Prostate gland (tissue), 2 donors: ENCODE results near the gene FAT4. TPM values are rescaled to one million over a fixed set of nuclear protein-coding genes. Genes with fewer than 3 reads are reported as not detected.

ENCODE experiments used
- DNase-seq: peaks from one replicate; pipeline ENCODE4 v3.0.0-alpha.2; 2019; ENCODE audit warnings: low spot score
- H3K27ac ChIP-seq, 2 donors: fragments of 200-600 bp; sonication (generic); 2 replicates each; pipeline ENCODE4 v1.5.1; 2017 to 2019
- H3K27me3 ChIP-seq: fragments of 200-600 bp; sonication (generic); replicated peaks from 2 replicates; pipeline ENCODE4 v1.5.1; 2019; ENCODE audit not compliant: insufficient read depth
- H3K36me3 ChIP-seq, 2 donors: fragments of 200-600 bp; sonication (generic); 1 replicate in 1 of 2; 2 replicates in 1 of 2; pipeline versions ENCODE4 v1.5.1 to v1.8.1; 2017 to 2019
- H3K4me1 ChIP-seq: fragments of 200-600 bp; sonication (generic); replicated peaks from 2 replicates; pipeline ENCODE4 v1.5.1; 2019
- H3K4me3 ChIP-seq, 2 donors: fragments of 200-600 bp; sonication (generic); 2 replicates each; pipeline ENCODE4 v1.5.1; 2017 to 2019
- H3K9me3 ChIP-seq: fragments of 200-600 bp; sonication (generic); 2 replicates; pipeline ENCODE4 v1.5.1; 2017
- POLR2A ChIP-seq: fragments of 450-650 bp; IDR thresholded peaks from one replicate; pipeline ENCODE4 v1.6.1; 2016; ENCODE audit warnings: antibody characterized with exemption, mild to moderate bottlenecking
- POLR2AphosphoS5 ChIP-seq: sonication (generic); formaldehyde crosslinking; IDR thresholded peaks from one replicate; pipeline ENCODE4 v1.6.1; 2017; ENCODE audit warnings: antibody characterized with exemption
- WGBS: methylation state at CpG from one replicate; pipeline ENCODE4 v1.1.5; 2018; 5-methylcytosine and 5-hydroxymethylcytosine counted together
- intact Hi-C: fragments of 100-400 bp; cut with DNase I; formaldehyde crosslinking; loops from one replicate; pipeline ENCODE4 v1.14.2; 2022
- total RNA-seq, 2 donors: library from RNA; depleted of rRNA; stranded (reverse); fragments of >200 nt; gene quantifications; one replicate each; pipeline ENCODE4 v1.1.0, GENCODE V29; 2016
- TF ChIP-seq, protein P1 (sequence below), 4 experiments: fragments of 200-600 bp in 2 of 4; fragments of 450-650 bp in 2 of 4; sonication (generic) in 2 of 4; IDR thresholded peaks; 1 replicate in 3 of 4; 2 replicates in 1 of 4; pipeline ENCODE4 v1.5.1; 2016 to 2019; ENCODE audit warnings: antibody characterized with exemption in 4 of 4, mild to moderate bottlenecking in 2 of 4, moderate library complexity in 2 of 4

FAT4 gene, protein sequence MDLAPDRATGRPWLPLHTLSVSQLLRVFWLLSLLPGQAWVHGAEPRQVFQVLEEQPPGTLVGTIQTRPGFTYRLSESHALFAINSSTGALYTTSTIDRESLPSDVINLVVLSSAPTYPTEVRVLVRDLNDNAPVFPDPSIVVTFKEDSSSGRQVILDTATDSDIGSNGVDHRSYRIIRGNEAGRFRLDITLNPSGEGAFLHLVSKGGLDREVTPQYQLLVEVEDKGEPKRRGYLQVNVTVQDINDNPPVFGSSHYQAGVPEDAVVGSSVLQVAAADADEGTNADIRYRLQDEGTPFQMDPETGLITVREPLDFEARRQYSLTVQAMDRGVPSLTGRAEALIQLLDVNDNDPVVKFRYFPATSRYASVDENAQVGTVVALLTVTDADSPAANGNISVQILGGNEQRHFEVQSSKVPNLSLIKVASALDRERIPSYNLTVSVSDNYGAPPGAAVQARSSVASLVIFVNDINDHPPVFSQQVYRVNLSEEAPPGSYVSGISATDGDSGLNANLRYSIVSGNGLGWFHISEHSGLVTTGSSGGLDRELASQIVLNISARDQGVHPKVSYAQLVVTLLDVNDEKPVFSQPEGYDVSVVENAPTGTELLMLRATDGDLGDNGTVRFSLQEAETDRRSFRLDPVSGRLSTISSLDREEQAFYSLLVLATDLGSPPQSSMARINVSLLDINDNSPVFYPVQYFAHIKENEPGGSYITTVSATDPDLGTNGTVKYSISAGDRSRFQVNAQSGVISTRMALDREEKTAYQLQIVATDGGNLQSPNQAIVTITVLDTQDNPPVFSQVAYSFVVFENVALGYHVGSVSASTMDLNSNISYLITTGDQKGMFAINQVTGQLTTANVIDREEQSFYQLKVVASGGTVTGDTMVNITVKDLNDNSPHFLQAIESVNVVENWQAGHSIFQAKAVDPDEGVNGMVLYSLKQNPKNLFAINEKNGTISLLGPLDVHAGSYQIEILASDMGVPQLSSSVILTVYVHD (N-terminal part only)
- 10 to 100 TPM in 1 of 2 donors, 1 to 10 TPM in 1; 5.4 to 10.3 TPM for total RNA-seq

DNA sequence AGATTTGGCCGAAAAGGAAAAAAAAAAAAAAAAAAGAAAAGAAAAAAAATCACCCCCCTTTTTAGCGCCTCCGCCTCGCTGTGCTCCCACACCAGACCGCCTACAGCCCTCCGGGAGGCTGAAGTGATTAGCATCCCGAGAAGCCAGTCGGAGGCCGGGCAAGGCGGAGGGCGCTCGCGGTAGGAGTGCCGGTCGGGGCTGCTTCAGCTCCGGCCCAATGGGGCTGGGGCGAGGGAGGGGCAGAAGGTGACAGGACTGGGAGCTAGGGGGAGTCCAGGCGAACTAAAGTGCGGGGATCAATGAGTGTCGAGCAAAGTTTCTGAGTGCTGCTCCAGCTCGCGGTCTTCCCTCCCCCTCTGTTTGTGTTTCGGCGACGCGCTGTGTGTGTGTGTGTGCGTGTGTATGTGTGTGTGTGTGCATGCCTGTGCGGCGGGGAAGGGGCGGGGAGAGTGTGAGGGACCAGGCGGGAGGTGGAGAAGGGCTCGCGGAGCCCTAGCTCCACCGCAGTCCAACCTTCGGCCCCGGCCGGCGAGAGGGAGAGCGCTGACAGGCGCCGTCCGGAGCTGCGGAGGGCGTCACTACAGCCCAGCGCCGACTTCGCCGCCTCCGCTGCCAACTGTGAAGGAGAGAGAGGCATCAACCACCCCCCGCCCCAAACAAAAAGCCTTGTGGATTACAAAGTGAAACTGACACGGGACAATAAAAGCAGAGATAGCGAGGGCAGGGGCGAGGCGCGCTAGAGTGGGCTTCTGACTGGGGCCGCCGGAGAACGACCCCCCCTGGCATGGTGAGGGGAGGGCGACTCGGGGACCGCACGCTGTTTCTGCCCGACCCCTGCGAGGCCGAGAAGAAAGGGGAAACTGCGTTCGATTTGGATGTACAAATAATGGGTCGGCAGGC lies at the start of gene FAT4:
FAT4 (plus strand) TSS at position 280 of the 900 bp plus-strand sequence. CDS start 1,457 bp downstream, outside the sequence.
- intact Hi-C loops: loop anchor here (5.0 to 10.0 kb wide), 4 partner anchors 77 to 1640 kb away; no protein-coding TSS in a partner anchor
- TF ChIP-seq POLR2A (peak; percentile 57), POLR2AphosphoS5 (peak; percentile 56)
- TF ChIP-seq, protein P1, sequence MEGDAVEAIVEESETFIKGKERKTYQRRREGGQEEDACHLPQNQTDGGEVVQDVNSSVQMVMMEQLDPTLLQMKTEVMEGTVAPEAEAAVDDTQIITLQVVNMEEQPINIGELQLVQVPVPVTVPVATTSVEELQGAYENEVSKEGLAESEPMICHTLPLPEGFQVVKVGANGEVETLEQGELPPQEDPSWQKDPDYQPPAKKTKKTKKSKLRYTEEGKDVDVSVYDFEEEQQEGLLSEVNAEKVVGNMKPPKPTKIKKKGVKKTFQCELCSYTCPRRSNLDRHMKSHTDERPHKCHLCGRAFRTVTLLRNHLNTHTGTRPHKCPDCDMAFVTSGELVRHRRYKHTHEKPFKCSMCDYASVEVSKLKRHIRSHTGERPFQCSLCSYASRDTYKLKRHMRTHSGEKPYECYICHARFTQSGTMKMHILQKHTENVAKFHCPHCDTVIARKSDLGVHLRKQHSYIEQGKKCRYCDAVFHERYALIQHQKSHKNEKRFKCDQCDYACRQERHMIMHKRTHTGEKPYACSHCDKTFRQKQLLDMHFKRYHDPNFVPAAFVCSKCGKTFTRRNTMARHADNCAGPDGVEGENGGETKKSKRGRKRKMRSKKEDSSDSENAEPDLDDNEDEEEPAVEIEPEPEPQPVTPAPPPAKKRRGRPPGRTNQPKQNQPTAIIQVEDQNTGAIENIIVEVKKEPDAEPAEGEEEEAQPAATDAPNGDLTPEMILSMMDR (IDR thresholded peaks at IDR 0.05): peak in 3 of 4 experiments; percentile 21 to 34 (median 25)
- H3K36me3 ChIP-seq: no peaks in the 10 kb centered on the region
- under 1% methylated on average over 67 of the region's 68 CpGs for WGBS
- peak within 1 kb of the TSS; percentile 69 to 76 for H3K4me3 ChIP-seq
- H3K4me1 ChIP-seq: no peaks in the 10 kb centered on the region
- no peaks in the 10 kb centered on the region for H3K27me3 ChIP-seq
- H3K9me3 ChIP-seq: no peaks in the 10 kb centered on the region
- peak within 1 kb of the TSS; percentile 78 to 81 for H3K27ac ChIP-seq
- peak; percentile 87 for DNase-seq

DNA sequence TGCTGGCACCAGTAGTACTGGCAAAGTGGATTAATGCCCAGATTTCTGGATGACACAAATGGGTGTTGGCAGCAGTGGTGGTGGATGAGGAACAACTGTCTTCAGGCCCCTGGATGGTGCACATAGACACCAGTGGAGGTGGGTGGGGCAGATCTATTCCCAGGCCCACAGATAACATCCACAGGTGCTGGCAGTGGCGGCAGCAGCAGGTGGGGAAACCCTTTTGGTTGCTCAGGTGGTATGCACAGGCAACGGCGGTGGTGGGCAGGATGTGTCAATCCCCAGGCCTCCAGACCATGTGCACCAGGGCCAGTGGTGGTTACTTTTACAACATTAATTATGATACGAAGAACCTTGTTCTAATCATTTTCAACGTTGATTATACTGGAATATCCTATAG lies 48.9 kb upstream of the FAT4 start:
- no peak for DNase-seq
- no peaks in the 10 kb centered on the region for H3K27me3 ChIP-seq
- 97% methylated on average over 5 of the region's 5 CpGs for WGBS

DNA sequence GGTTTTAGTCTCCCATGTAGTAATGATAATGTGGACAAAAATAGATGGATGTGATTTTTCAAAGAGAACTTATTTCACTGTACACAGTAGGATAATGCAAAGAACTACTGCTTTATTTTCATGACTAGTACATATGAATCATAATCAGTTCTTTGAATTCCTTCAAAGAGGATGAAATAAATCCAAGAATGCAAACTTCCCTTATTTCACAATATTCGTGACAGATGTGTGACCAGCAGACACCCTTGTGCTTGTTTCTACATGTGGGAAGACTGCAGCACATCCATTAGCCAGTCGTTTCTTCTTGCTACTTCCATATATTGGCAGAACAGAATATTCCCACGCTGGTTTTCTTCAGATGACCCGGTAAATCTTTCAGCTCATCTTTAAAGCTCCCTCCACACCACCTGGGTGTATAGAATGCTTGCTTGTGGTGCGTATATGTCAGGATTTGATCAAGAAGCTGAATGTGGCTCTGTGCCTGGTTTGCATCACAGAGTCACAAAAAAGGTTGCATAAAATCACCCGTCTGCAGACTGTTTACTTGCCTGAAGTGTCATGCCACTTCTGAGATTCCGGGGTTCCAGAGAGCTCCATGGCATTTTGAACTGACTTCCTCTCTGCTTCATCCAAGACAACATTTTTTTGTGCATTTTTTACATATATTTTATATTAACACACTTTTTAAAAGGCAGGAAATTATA lies 47.7 kb upstream of the FAT4 start:
- Histone ChIP-seq H3K4me1 (no peaks in the 10 kb centered on the region), H3K9me3 (no peaks in the 10 kb centered on the region), H3K36me3 (no peaks in the 10 kb centered on the region), H3K27ac (no peak overlapping the region), H3K27me3 (no peaks in the 10 kb centered on the region), H3K4me3 (no peak overlapping the region)
- intact Hi-C loops: no loop called here
- WGBS: 31% methylated on average over 7 of the region's 7 CpGs
- DNase-seq: no peak
- TF ChIP-seq POLR2A: no peak
- TF ChIP-seq POLR2AphosphoS5: peak; percentile 26

More for the DNA sequence above, 48.9 kb upstream of the FAT4 start:
- no peak overlapping the region for H3K4me3 ChIP-seq
- intact Hi-C loops: no loop called here
- no peaks in the 10 kb centered on the region for H3K36me3 ChIP-seq
- TF ChIP-seq, protein P1 (IDR thresholded peaks at IDR 0.05): no peak
- TF ChIP-seq POLR2A: no peak
- TF ChIP-seq POLR2AphosphoS5: no peak
- H3K27ac ChIP-seq: no peak overlapping the region
- H3K4me1 ChIP-seq: no peaks in the 10 kb centered on the region
- H3K9me3 ChIP-seq: no peaks in the 10 kb centered on the region

DNA sequence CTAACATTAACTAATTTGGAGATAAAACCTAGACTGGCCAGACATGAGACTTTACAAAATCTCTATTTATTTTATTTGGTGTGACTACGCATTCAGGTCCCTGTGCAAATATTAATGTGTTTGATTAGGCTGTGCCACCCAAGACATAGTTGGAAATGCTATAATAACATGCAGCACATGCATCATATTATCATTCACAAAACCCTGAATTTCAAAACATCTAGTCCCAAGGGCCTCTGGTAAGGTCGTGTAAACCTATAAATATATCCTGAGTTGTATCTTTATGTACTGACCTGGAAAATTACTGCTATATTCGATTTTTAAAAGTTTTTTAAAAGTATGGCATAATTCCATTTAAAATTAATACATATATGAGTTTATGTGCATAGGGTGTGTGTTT lies 47.1 kb upstream of the FAT4 start:
- DNase-seq: no peak
- Histone ChIP-seq H3K4me1 (no peaks in the 10 kb centered on the region), H3K4me3 (no peak overlapping the region), H3K9me3 (no peaks in the 10 kb centered on the region), H3K27ac (no peak overlapping the region), H3K36me3 (no peaks in the 10 kb centered on the region), H3K27me3 (no peaks in the 10 kb centered on the region)
- TF ChIP-seq POLR2AphosphoS5 (no peak), POLR2A (no peak)
- TF ChIP-seq, protein P1 (IDR thresholded peaks at IDR 0.05): no peak
- intact Hi-C loops: no loop called here
- 38% methylated on average over 3 of the region's 3 CpGs for WGBS
